Fibroblast of skin of right quadriceps (primary cell): ENCODE measurements around the gene ATR.
"Not testable (repeated sequence)": the region's sequence is repeated elsewhere in the genome, so short reads cannot be mapped to it uniquely, and the experiment has no call there.

Experiments used
- DNase-seq: peaks from one replicate; pipeline ENCODE4 v3.0.0-alpha.2; 2013

ATR gene

GRCh38 chr3:142447301-142447851, 131.2 kb downstream of the ATR start:
- peak; percentile 42 for DNase-seq

GRCh38 chr3:142445816-142446254, 132.7 kb downstream of the ATR start:
- peak; percentile 7 for DNase-seq

- no peak for DNase-seq
Observed at GRCh38 chr3:142444343-142444742, 134.2 kb downstream of the ATR start.

GRCh38 chr3:142443060-142443459, 135.5 kb downstream of the ATR start:
- DNase-seq = not testable (repeated sequence)

GRCh38 chr3:142439499-142440220, 138.9 kb downstream of the ATR start:
- DNase-seq = not testable (repeated sequence)

- not testable (repeated sequence) for DNase-seq
Observed at GRCh38 chr3:142438096-142438495, 140.4 kb downstream of the ATR start.

- no peak for DNase-seq
Observed at GRCh38 chr3:142436951-142437585, 141.5 kb downstream of the ATR start.

- DNase-seq = no peak
Observed at GRCh38 chr3:142434503-142434902, 144.0 kb downstream of the ATR start.

GRCh38 chr3:142433110-142433509, 145.4 kb downstream of the ATR start:
- DNase-seq = no peak

GRCh38 chr3:142429582-142429981, 149.0 kb downstream of the ATR start:
- no peak for DNase-seq

- DNase-seq = no peak
Observed at GRCh38 chr3:142424754-142425153, 153.8 kb downstream of the ATR start.

GRCh38 chr3:142418926-142419592, 159.5 kb downstream of the ATR start:
- no peak for DNase-seq

- no peak for DNase-seq
Observed at GRCh38 chr3:142417302-142417701, 161.2 kb downstream of the ATR start.

GRCh38 chr3:142400537-142400936, 178.0 kb downstream of the ATR start:
- DNase-seq = not testable (repeated sequence)
